ENCODE data around the gene RCSD1. TPM values are rescaled to one million over a fixed set of nuclear protein-coding genes. Genes with fewer than 3 reads are reported as not detected.

RCSD1 gene
- 0.18 and 0.29 TPM in 2 replicates for total RNA-seq

DNA sequence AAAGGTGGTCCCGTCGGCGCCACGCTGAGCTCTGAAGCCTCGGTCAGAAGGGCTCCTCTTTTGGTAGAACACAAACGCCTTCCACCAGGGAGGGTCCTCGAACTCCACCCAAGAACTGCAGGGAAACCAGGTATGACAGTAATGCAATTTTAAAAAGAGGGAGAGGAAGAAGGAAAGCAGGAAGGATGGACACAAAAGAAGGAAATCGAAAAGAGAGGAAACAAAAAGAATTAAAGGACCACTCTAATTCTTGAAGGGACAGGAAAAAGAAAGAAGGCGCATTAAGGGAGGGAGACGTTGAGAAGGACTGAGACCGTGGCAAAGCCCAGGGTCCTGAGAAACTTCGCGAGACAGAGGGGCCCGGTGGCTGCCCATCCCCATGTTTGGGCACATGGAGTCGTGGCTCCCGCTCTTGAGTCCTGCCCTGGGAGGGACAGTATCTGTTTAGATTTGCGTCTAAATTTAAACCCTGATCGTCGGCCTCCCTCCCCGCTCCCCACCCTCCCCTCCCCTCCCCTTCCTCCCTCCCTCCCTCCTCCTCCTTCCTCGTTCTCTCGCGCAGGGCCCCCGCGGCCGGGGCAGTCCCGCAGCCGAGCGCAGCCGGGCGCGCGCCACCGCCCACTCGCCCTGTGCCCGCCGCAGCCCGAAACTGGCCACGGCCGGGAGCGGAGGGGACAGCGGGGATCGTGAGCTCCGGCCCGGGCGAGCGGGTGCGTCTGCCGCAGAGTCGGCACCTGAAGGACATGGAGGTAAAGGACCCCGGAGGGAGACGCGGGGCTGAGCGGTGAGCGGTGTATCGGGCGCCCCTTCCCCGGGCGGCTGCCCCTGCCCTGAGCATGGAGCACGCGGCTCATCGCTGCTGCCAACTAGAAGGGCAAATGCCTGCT is at the start of gene RCSD1:
TSS of gene RCSD1 (plus strand) at position 552 of the 887 bp plus-strand sequence. CDS start at position 744, 192 bp downstream.

GRCh38 chr1:167721617-167722151 is 91.7 kb downstream of the RCSD1 start, which contains the start of gene MPZL1:
TSS of gene MPZL1 (plus strand) at chr1:167721982. CDS start at chr1:167722152, 170 bp downstream.

Other genes with a start within 250 kb of the RCSD1 start
- not detected in 2 replicates for gene CD247, start 111.7 kb upstream of the RCSD1 start, total RNA-seq
- 23.4 and 24.1 TPM in 2 replicates for gene CREG1, start 76.5 kb upstream of the RCSD1 start, total RNA-seq
- 71.2 and 74.6 TPM in 2 replicates for gene MPZL1, start 91.8 kb downstream of the RCSD1 start, total RNA-seq

All from myometrial cell (primary cell).